GM12891 (cell line): Measurements from ENCODE around the gene VIM.

Experiments used
- PAX5 ChIP-seq: IDR thresholded peaks from 2 replicates; pipeline ENCODE4 v1.6.1; 2011; ENCODE audit warnings: low read length, moderate library complexity, mild to moderate bottlenecking; ENCODE audit not compliant: insufficient read depth, severe bottlenecking
- POLR2A ChIP-seq: IDR thresholded peaks from 2 replicates; pipeline ENCODE4 v1.6.1; 2011; ENCODE audit warnings: low read depth, low read length, control low read depth
- POLR2AphosphoS5 ChIP-seq: IDR thresholded peaks from 2 replicates; pipeline ENCODE4 v1.6.1; 2011; ENCODE audit warnings: low read depth, low read length, control low read depth
- SPI1 ChIP-seq: IDR thresholded peaks from 2 replicates; pipeline ENCODE4 v1.6.1; 2011; ENCODE audit warnings: low read depth, low read length, control low read depth
- TAF1 ChIP-seq: IDR thresholded peaks from 2 replicates; pipeline ENCODE4 v1.6.1; 2011; ENCODE audit warnings: low read depth, low read length, control low read depth

- TF ChIP-seq POLR2AphosphoS5 (no peak), POLR2A (no peak), TAF1 (no peak), SPI1 (no peak), PAX5 (no peak)
Observed at GRCh38 chr10:17239345-17240085, 11.5 kb downstream of the VIM start.
